Measurements from ENCODE around the gene PLD2.

- TF ChIP-seq POLR2AphosphoS5 (IDR thresholded peaks at IDR 0.05; ENCODE audit: low read depth, low read length) (no peak), POLR2A (IDR thresholded peaks at IDR 0.05; ENCODE audit: low read depth, low read length) (no peak)
Measured at GRCh38 chr17:4859816-4860625, 53.1 kb downstream of the PLD2 start.
